Mesendoderm (in vitro differentiated cells): ENCODE results near the gene TOMM22. TPM values are rescaled to one million over a fixed set of nuclear protein-coding genes. Genes with fewer than 3 reads are reported as not detected.
A peak's percentile ranks its signal among the peaks of the same experiment; 100 is the strongest.

Experiments used
- DNase-seq: peaks from one replicate; pipeline ENCODE4 v3.0.0; 2013
- H2AK5ac ChIP-seq: 2 replicates; pipeline ENCODE4 v1.6.1; 2013; ENCODE audit warnings: low read length, inconsistent platforms
- H2BK120ac ChIP-seq: 2 replicates; pipeline ENCODE4 v1.6.1; 2013; ENCODE audit warnings: low read depth, mild to moderate bottlenecking, low read length, moderate library complexity, mixed read lengths
- H2BK15ac ChIP-seq: replicated peaks from 2 replicates; pipeline ENCODE4 v1.6.1; 2013; ENCODE audit warnings: low read depth, mild to moderate bottlenecking, moderate library complexity
- H2BK5ac ChIP-seq: 2 replicates; pipeline ENCODE4 v1.6.1; 2013; ENCODE audit warnings: low read length, inconsistent platforms
- H3K18ac ChIP-seq: 2 replicates; pipeline ENCODE4 v1.6.1; 2013; ENCODE audit warnings: mild to moderate bottlenecking, low read length, mixed read lengths
- H3K23ac ChIP-seq: one replicate; pipeline ENCODE4 v1.6.1; 2013; ENCODE audit warnings: low read length
- H3K27ac ChIP-seq: 2 replicates; pipeline ENCODE4 v1.5.1; 2013; ENCODE audit warnings: low read depth, mild to moderate bottlenecking, inconsistent platforms, low read length, moderate library complexity
- H3K27me3 ChIP-seq: 2 replicates; pipeline ENCODE4 v1.6.1; 2013; ENCODE audit warnings: low read length, control low read depth, mild to moderate bottlenecking, inconsistent platforms; ENCODE audit not compliant: insufficient read depth, poor library complexity
- H3K36me3 ChIP-seq: 2 replicates; pipeline ENCODE4 v1.6.1; 2013; ENCODE audit warnings: low read length, inconsistent platforms; ENCODE audit not compliant: control insufficient read depth, insufficient read depth
- H3K4ac ChIP-seq: one replicate; pipeline ENCODE4 v1.6.1; 2013; ENCODE audit warnings: low read depth, mild to moderate bottlenecking, low read length, moderate library complexity
- H3K4me1 ChIP-seq: 2 replicates; pipeline ENCODE4 v1.6.1; 2013; ENCODE audit warnings: low read depth, low read length, inconsistent platforms; ENCODE audit not compliant: control insufficient read depth
- H3K4me2 ChIP-seq: 2 replicates; pipeline ENCODE4 v1.6.1; 2013; ENCODE audit warnings: low read length
- H3K4me3 ChIP-seq: 2 replicates; pipeline ENCODE4 v1.5.1; 2013; ENCODE audit warnings: mild to moderate bottlenecking, low read length
- H3K56ac ChIP-seq: one replicate; pipeline ENCODE4 v1.6.1; 2013; ENCODE audit warnings: low read length
- H3K79me1 ChIP-seq: 2 replicates; pipeline ENCODE4 v1.6.1; 2013; ENCODE audit warnings: low read length, inconsistent platforms
- H3K79me2 ChIP-seq: 2 replicates; pipeline ENCODE4 v1.6.1; 2013; ENCODE audit warnings: mild to moderate bottlenecking, low read length; ENCODE audit not compliant: control insufficient read depth, insufficient read depth
- H3K9ac ChIP-seq: 2 replicates; pipeline ENCODE4 v1.6.1; 2013; ENCODE audit warnings: low read length, inconsistent platforms
- H4K5ac ChIP-seq: one replicate; pipeline ENCODE4 v1.6.1; 2013; ENCODE audit warnings: low read length
- H4K8ac ChIP-seq: one replicate; pipeline ENCODE4 v1.6.1; 2013; ENCODE audit warnings: low read depth, mild to moderate bottlenecking, control low read depth, low read length, moderate library complexity
- WGBS: extraction: QIAGEN DNeasy Blood & Tissue Kit; methylation state at CpG from one replicate; pipeline ENCODE4 v1.1.7; 2013; ENCODE audit warnings: low lambda C conversion rate, missing lambda C conversion rate; ENCODE audit not compliant: insufficient coverage; ENCODE audit errors: extremely low coverage; 5-methylcytosine and 5-hydroxymethylcytosine counted together
- polyA plus RNA-seq, 2 experiments: library from polyadenylated mRNA; stranded (reverse); fragments of 200-250 nt; gene quantifications; one replicate each; pipeline ENCODE4 v1.2.3, GENCODE V29; 2013

TOMM22 gene
- polyA plus RNA-seq (2013, experiment 1 of 2), result 90.1 TPM
- polyA plus RNA-seq (2013, experiment 2 of 2), result 87.9 TPM

GRCh38 chr22:38681582-38682335 lies at the start of gene TOMM22:
Gene TOMM22, plus strand, starts transcription at chr22:38681957. Its CDS starts 22 bp downstream, at chr22:38681979.
- H3K27me3 ChIP-seq, result no peaks in the 10 kb centered on the region
- H3K79me2 ChIP-seq, result peaks cover 9% of the 10 kb centered on the region
- no peak within 1 kb of the TSS for H2BK120ac ChIP-seq
- peak; percentile 92 for DNase-seq
- peak within 1 kb of the TSS; percentile 8 for H3K4ac ChIP-seq
- peak within 1 kb of the TSS; percentile 96 for H3K4me2 ChIP-seq
- no peak within 1 kb of the TSS for H3K23ac ChIP-seq
- H3K79me1 ChIP-seq, result peaks cover 10% of the 10 kb centered on the region
- peak within 1 kb of the TSS; percentile 100 for H3K56ac ChIP-seq
- H3K36me3 ChIP-seq, result peaks cover 5% of the 10 kb centered on the region
- H4K8ac ChIP-seq, result peak within 1 kb of the TSS; percentile 83
- peak within 1 kb of the TSS; percentile 95 for H4K5ac ChIP-seq
- peak within 1 kb of the TSS; percentile 78 for H2BK5ac ChIP-seq
- H2BK15ac ChIP-seq, result no peak within 1 kb of the TSS
- H3K4me3 ChIP-seq, result peak within 1 kb of the TSS; percentile 100
- H3K27ac ChIP-seq, result no peak within 1 kb of the TSS
- no CpG with 5 or more reads among the region's 60 CpGs for WGBS
- H3K18ac ChIP-seq, result peak within 1 kb of the TSS; percentile 3
- H2AK5ac ChIP-seq, result no peak within 1 kb of the TSS
- H3K4me1 ChIP-seq, result peaks cover 2% of the 10 kb centered on the region
- H3K9ac ChIP-seq, result peak within 1 kb of the TSS; percentile 99

GRCh38 chr22:38632528-38632927 lies 49.2 kb upstream of the TOMM22 start:
- no peak overlapping the region for H3K56ac ChIP-seq
- no peak overlapping the region for H3K4me3 ChIP-seq
- H3K23ac ChIP-seq, result no peak overlapping the region
- H3K4me1 ChIP-seq, result no peaks in the 10 kb centered on the region
- no peak overlapping the region for H4K5ac ChIP-seq
- DNase-seq, result no peak
- no peaks in the 10 kb centered on the region for H3K79me1 ChIP-seq
- no peak overlapping the region for H3K4ac ChIP-seq
- no peak overlapping the region for H3K4me2 ChIP-seq
- H3K9ac ChIP-seq, result no peak overlapping the region
- no peaks in the 10 kb centered on the region for H3K79me2 ChIP-seq
- no peak overlapping the region for H3K27ac ChIP-seq
- WGBS, result no CpG with 5 or more reads among the region's 3 CpGs
- no peak overlapping the region for H2BK5ac ChIP-seq
- H3K36me3 ChIP-seq, result no peaks in the 10 kb centered on the region
- H2AK5ac ChIP-seq, result no peak overlapping the region
- H3K18ac ChIP-seq, result no peak overlapping the region
- no peaks in the 10 kb centered on the region for H3K27me3 ChIP-seq
- H2BK120ac ChIP-seq, result no peak overlapping the region
- no peak overlapping the region for H2BK15ac ChIP-seq
- H4K8ac ChIP-seq, result no peak overlapping the region

GRCh38 chr22:38638216-38638615 lies 43.5 kb upstream of the TOMM22 start:
- no peaks in the 10 kb centered on the region for H3K4me1 ChIP-seq
- H4K8ac ChIP-seq, result no peak overlapping the region
- no peaks in the 10 kb centered on the region for H3K36me3 ChIP-seq
- H3K79me1 ChIP-seq, result no peaks in the 10 kb centered on the region
- no peaks in the 10 kb centered on the region for H3K27me3 ChIP-seq
- no peak overlapping the region for H3K9ac ChIP-seq
- H2BK120ac ChIP-seq, result no peak overlapping the region
- H3K4me2 ChIP-seq, result no peak overlapping the region
- no peak overlapping the region for H2BK15ac ChIP-seq
- DNase-seq, result no peak
- no peak overlapping the region for H3K27ac ChIP-seq
- no peak overlapping the region for H3K56ac ChIP-seq
- H3K4me3 ChIP-seq, result no peak overlapping the region
- no peak overlapping the region for H3K18ac ChIP-seq
- no peak overlapping the region for H2BK5ac ChIP-seq
- H4K5ac ChIP-seq, result no peak overlapping the region
- no peak overlapping the region for H2AK5ac ChIP-seq
- H3K4ac ChIP-seq, result no peak overlapping the region
- WGBS, result no CpG with 5 or more reads among the region's 2 CpGs
- no peaks in the 10 kb centered on the region for H3K79me2 ChIP-seq
- no peak overlapping the region for H3K23ac ChIP-seq

- H2BK5ac ChIP-seq, result no peak overlapping the region
- no peak overlapping the region for H2BK15ac ChIP-seq
- H2BK120ac ChIP-seq, result no peak overlapping the region
- H3K27ac ChIP-seq, result no peak overlapping the region
- H3K4ac ChIP-seq, result no peak overlapping the region
- no peaks in the 10 kb centered on the region for H3K4me1 ChIP-seq
- no peak overlapping the region for H4K8ac ChIP-seq
- no CpG with 5 or more reads among the region's 3 CpGs for WGBS
- no peak overlapping the region for H3K23ac ChIP-seq
- no peak overlapping the region for H3K9ac ChIP-seq
- no peaks in the 10 kb centered on the region for H3K36me3 ChIP-seq
- no peaks in the 10 kb centered on the region for H3K79me2 ChIP-seq
- H3K18ac ChIP-seq, result no peak overlapping the region
- no peaks in the 10 kb centered on the region for H3K27me3 ChIP-seq
- H3K56ac ChIP-seq, result no peak overlapping the region
- no peak overlapping the region for H2AK5ac ChIP-seq
- no peaks in the 10 kb centered on the region for H3K79me1 ChIP-seq
- H3K4me3 ChIP-seq, result no peak overlapping the region
- no peak overlapping the region for H3K4me2 ChIP-seq
- H4K5ac ChIP-seq, result no peak overlapping the region
- DNase-seq, result no peak
Measured at GRCh38 chr22:38638728-38639127, 43.0 kb upstream of the TOMM22 start.

- no peak overlapping the region for H3K23ac ChIP-seq
- H3K4ac ChIP-seq, result no peak overlapping the region
- H3K9ac ChIP-seq, result no peak overlapping the region
- WGBS, result no CpG with 5 or more reads among the region's 13 CpGs
- no peak for DNase-seq
- H2AK5ac ChIP-seq, result no peak overlapping the region
- H3K27ac ChIP-seq, result no peak overlapping the region
- H3K36me3 ChIP-seq, result no peaks in the 10 kb centered on the region
- H3K27me3 ChIP-seq, result no peaks in the 10 kb centered on the region
- no peak overlapping the region for H2BK5ac ChIP-seq
- H3K56ac ChIP-seq, result no peak overlapping the region
- H2BK120ac ChIP-seq, result no peak overlapping the region
- no peak overlapping the region for H2BK15ac ChIP-seq
- H4K5ac ChIP-seq, result no peak overlapping the region
- H3K79me2 ChIP-seq, result no peaks in the 10 kb centered on the region
- H3K79me1 ChIP-seq, result no peaks in the 10 kb centered on the region
- no peak overlapping the region for H3K4me2 ChIP-seq
- no peak overlapping the region for H4K8ac ChIP-seq
- no peaks in the 10 kb centered on the region for H3K4me1 ChIP-seq
- H3K18ac ChIP-seq, result no peak overlapping the region
- H3K4me3 ChIP-seq, result no peak overlapping the region
Measured at GRCh38 chr22:38641476-38642040, 40.2 kb upstream of the TOMM22 start.
